GM12873 (cell line): ENCODE results near the gene PLXNA2.

Experiments
- CTCF ChIP-seq: IDR thresholded peaks from 2 replicates; pipeline ENCODE4 v1.5.1; 2012; ENCODE audit warnings: low read depth, mild to moderate bottlenecking, moderate library complexity, low read length, control low read depth; ENCODE audit not compliant: insufficient read depth; ENCODE audit errors: missing control alignments

Gene PLXNA2

GRCh38 chr1:208205216-208206013 is 38.8 kb downstream of the PLXNA2 start:
- no peak for TF ChIP-seq CTCF

GRCh38 chr1:208204779-208205178 is 39.4 kb downstream of the PLXNA2 start:
- no peak for TF ChIP-seq CTCF

GRCh38 chr1:208203848-208204609 is 40.2 kb downstream of the PLXNA2 start:
- no peak for TF ChIP-seq CTCF

- TF ChIP-seq CTCF: no peak
Measured at GRCh38 chr1:208203127-208203847, 40.9 kb downstream of the PLXNA2 start.

- TF ChIP-seq CTCF: no peak
Measured at GRCh38 chr1:208202333-208202995, 41.7 kb downstream of the PLXNA2 start.

- no peak for TF ChIP-seq CTCF
Measured at GRCh38 chr1:208201229-208201628, 43.0 kb downstream of the PLXNA2 start.

- TF ChIP-seq CTCF: no peak
Measured at GRCh38 chr1:208200116-208200515, 44.1 kb downstream of the PLXNA2 start.
